OCI-LY3 (cell line): ENCODE measurements around the gene BMERB1.

Experiments used
- H2AFZ ChIP-seq: fragments of 200-600, 300-600 bp; shearing (Covaris generic); 2 replicates; pipeline ENCODE4 v1.6.0; 2014; ENCODE audit warnings: antibody characterized with exemption, low read depth, low read length
- H3K27ac ChIP-seq: fragments of 200-600, 300-600 bp; sonication (generic); 2 replicates; pipeline ENCODE4 v1.5.1; 2014; ENCODE audit warnings: mild to moderate bottlenecking, low read length, moderate library complexity, mixed read lengths
- H3K27me3 ChIP-seq: fragments of 200-600, 300-600 bp; sonication (generic); 2 replicates; pipeline ENCODE4 v1.6.1; 2014; ENCODE audit warnings: low read depth, low read length, mixed read lengths
- H3K36me3 ChIP-seq: fragments of 200-600, 300-600 bp; sonication (generic); replicated peaks from 2 replicates; pipeline ENCODE3; 2014; ENCODE audit warnings: low read depth, low read length, mixed read lengths
- H3K4me1 ChIP-seq: fragments of 300-600, 200-600 bp; sonication (generic); 2 replicates; pipeline ENCODE4 v1.6.1; 2014; ENCODE audit warnings: low read length, mixed read lengths
- H3K4me2 ChIP-seq: fragments of 200-600, 300-600 bp; sonication (generic); 2 replicates; pipeline ENCODE4 v1.6.1; 2014; ENCODE audit warnings: low read length, mixed read lengths
- H3K4me3 ChIP-seq: fragments of 300-600, 200-600 bp; sonication (generic); 2 replicates; pipeline ENCODE4 v1.5.1; 2014; ENCODE audit warnings: antibody characterized with exemption, mild to moderate bottlenecking, low read length, moderate library complexity
- H3K79me2 ChIP-seq: fragments of 300-600, 200-600 bp; shearing (Covaris generic); 2 replicates; pipeline ENCODE4 v1.6.1; 2014; ENCODE audit warnings: mild to moderate bottlenecking, low read length, mixed read lengths
- H3K9ac ChIP-seq: fragments of 300-600, 200-600 bp; shearing (Covaris generic); 2 replicates; pipeline ENCODE4 v1.6.0; 2014; ENCODE audit warnings: mild to moderate bottlenecking, low read length, moderate library complexity
- H3K9me3 ChIP-seq: fragments of 200-600, 300-600 bp; shearing (Covaris generic); 2 replicates; pipeline ENCODE4 v1.6.1; 2014; ENCODE audit warnings: low read length, mixed read lengths; ENCODE audit not compliant: insufficient read depth
- H4K20me1 ChIP-seq: fragments of 200-600, 300-600 bp; sonication (generic); 2 replicates; pipeline ENCODE4 v1.6.1; 2016; ENCODE audit warnings: low read length, mixed read lengths; ENCODE audit not compliant: insufficient read depth
- CTCF ChIP-seq: fragments of 200-600, 300-600 bp; sonication (generic); IDR thresholded peaks from 2 replicates; pipeline ENCODE4 v1.5.1; 2014; ENCODE audit warnings: antibody characterized with exemption, low read length, low read depth
- EZH2phosphoT487 ChIP-seq: fragments of 200-600 bp; shearing (Covaris generic); IDR thresholded peaks from 2 replicates; pipeline ENCODE4 v1.6.1; 2018; ENCODE audit warnings: antibody characterized with exemption, mixed run types, low read depth

Gene BMERB1

DNA sequence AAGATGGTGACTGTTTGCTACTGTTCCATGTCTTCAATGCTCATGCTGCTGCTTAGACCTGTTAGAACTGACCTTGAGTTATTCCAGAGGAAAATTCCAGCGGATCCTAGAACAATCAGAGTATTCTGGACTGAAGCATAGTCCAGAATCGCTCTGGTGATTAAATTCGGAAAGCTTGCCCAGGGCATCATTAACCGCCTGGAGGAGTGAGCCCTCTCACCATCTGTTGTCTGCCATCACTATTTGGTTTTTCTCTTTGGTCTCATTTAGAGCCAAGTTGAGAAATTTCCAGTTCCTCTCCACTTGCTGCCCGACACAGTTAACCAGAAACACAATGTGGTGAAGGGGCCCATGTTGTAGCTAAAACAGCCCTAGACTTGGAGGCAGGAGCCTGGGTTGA lies 104.1 kb downstream of the BMERB1 start:
- Histone ChIP-seq H3K4me2 (no peak overlapping the region), H3K4me1 (peaks cover 4% of the 10 kb centered on the region; the same call in 1 of the 2 replicates), H3K9me3 (no peaks in the 10 kb centered on the region), H3K79me2 (no peaks in the 10 kb centered on the region), H3K4me3 (no peak overlapping the region), H3K27ac (no peak overlapping the region), H3K27me3 (no peaks in the 10 kb centered on the region), H3K9ac (no peak overlapping the region), H2AFZ (no peak overlapping the region), H4K20me1 (no peaks in the 10 kb centered on the region), H3K36me3 (no peaks in the 10 kb centered on the region)
- TF ChIP-seq CTCF (no peak), EZH2phosphoT487 (no peak)

GRCh38 chr16:15539197-15539596 lies 104.8 kb downstream of the BMERB1 start:
- Histone ChIP-seq H3K36me3 (no peaks in the 10 kb centered on the region), H3K79me2 (no peaks in the 10 kb centered on the region), H3K27me3 (no peaks in the 10 kb centered on the region), H4K20me1 (no peaks in the 10 kb centered on the region), H3K27ac (no peak overlapping the region), H3K4me2 (no peak overlapping the region), H3K4me3 (no peak overlapping the region), H3K9ac (no peak overlapping the region), H2AFZ (no peak overlapping the region), H3K9me3 (no peaks in the 10 kb centered on the region), H3K4me1 (peaks cover 5% of the 10 kb centered on the region)
- TF ChIP-seq CTCF: no peak; the same call in 1 of the 2 replicates
- no peak for TF ChIP-seq EZH2phosphoT487

GRCh38 chr16:15542261-15542660 lies 107.9 kb downstream of the BMERB1 start:
- Histone ChIP-seq H3K4me1 (peaks cover 10% of the 10 kb centered on the region), H3K27ac (no peak overlapping the region), H3K79me2 (no peaks in the 10 kb centered on the region), H3K9me3 (no peaks in the 10 kb centered on the region), H3K4me3 (no peak overlapping the region), H3K9ac (no peak overlapping the region), H2AFZ (no peak overlapping the region), H3K4me2 (no peak overlapping the region), H3K36me3 (no peaks in the 10 kb centered on the region), H3K27me3 (no peaks in the 10 kb centered on the region), H4K20me1 (no peaks in the 10 kb centered on the region)
- no peak for TF ChIP-seq EZH2phosphoT487
- TF ChIP-seq CTCF: no peak

- no peak overlapping the region for H3K27ac ChIP-seq
- no peaks in the 10 kb centered on the region for H3K79me2 ChIP-seq
- no peak overlapping the region for H3K9ac ChIP-seq
- no peaks in the 10 kb centered on the region for H4K20me1 ChIP-seq
- H3K4me1 ChIP-seq: peaks cover 15% of the 10 kb centered on the region
- no peaks in the 10 kb centered on the region for H3K36me3 ChIP-seq
- no peaks in the 10 kb centered on the region for H3K27me3 ChIP-seq
- no peaks in the 10 kb centered on the region for H3K9me3 ChIP-seq
- H3K4me3 ChIP-seq: no peak overlapping the region
- H3K4me2 ChIP-seq: no peak overlapping the region
- no peak overlapping the region for H2AFZ ChIP-seq
- TF ChIP-seq EZH2phosphoT487 (no peak), CTCF (no peak)
These were observed 108.5 kb downstream of the BMERB1 start for GRCh38 chr16:15542734-15543347.
